Mesothelial cell of epicardium (in vitro differentiated cells): ENCODE results near the gene MT1G. TPM values are rescaled to one million over a fixed set of nuclear protein-coding genes. Genes with fewer than 3 reads are reported as not detected.
"Not testable (repeated sequence)": the region's sequence is repeated elsewhere in the genome, so short reads cannot be mapped to it uniquely, and the experiment has no call there.

Experiments used
- DNase-seq, 2 experiments: peaks; one replicate each; pipeline ENCODE4 v3.0.0; 2021; ENCODE audit warnings: low spot score in 2 of 2; ENCODE audit not compliant: unreplicated experiment in 2 of 2
- H3K27ac Mint-ChIP-seq: 2 replicates; pipeline ENCODE4 v1.8.0; 2021; ENCODE audit warnings: mixed read lengths
- H3K27me3 Mint-ChIP-seq: 2 replicates; pipeline ENCODE4 v1.8.0; 2021; ENCODE audit warnings: low read depth, mixed read lengths
- H3K36me3 Mint-ChIP-seq: 2 replicates; pipeline ENCODE4 v1.8.0; 2021; ENCODE audit warnings: mixed read lengths
- H3K4me1 Mint-ChIP-seq: 2 replicates; pipeline ENCODE4 v1.8.0; 2021; ENCODE audit warnings: mixed read lengths
- H3K4me3 Mint-ChIP-seq: 2 replicates; pipeline ENCODE4 v1.8.0; 2021; ENCODE audit warnings: mild to moderate bottlenecking, moderate library complexity, mixed read lengths
- H3K9me3 Mint-ChIP-seq: 2 replicates; pipeline ENCODE4 v1.8.0; 2021; ENCODE audit warnings: mixed read lengths
- total RNA-seq: library from RNA; stranded (reverse); gene quantifications from 3 replicates; pipeline ENCODE4 v1.2.1, GENCODE V29; 2021
- TF ChIP-seq, protein P1 (sequence below): fragments of 200-600 bp; sonication (generic); IDR thresholded peaks from one replicate; pipeline ENCODE4 v1.5.0; 2021; ENCODE audit warnings: antibody characterized with exemption; ENCODE audit not compliant: unreplicated experiment

The MT1G gene
- total RNA-seq, 1 donor from 2014 or later, result not detected

DNA sequence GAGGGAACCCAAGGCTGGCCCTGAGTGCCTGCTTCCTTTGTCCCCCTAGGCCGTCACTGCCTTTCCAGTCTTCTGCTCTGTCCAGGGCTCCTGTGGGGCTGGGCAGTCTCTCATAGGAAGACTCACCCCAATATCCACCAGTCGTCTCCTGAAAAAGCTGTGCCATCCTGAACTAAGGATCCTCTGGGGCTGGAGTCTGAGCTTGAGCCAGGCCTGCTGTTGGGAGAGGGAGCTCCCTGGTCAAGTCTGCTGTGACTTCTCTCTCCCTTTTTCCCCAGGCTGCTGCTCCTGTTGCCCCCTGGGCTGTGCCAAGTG lies 2.7 kb upstream of the MT1G start:
- Mint-ChIP-seq H3K4me3 (no peak overlapping the region), H3K36me3 (no peaks in the 10 kb centered on the region), H3K27ac (no peak overlapping the region), H3K4me1 (peaks cover 13% of the 10 kb centered on the region), H3K9me3 (no peaks in the 10 kb centered on the region), H3K27me3 (peaks cover 98% of the 10 kb centered on the region)
- no peak for DNase-seq
- TF ChIP-seq, protein P1, sequence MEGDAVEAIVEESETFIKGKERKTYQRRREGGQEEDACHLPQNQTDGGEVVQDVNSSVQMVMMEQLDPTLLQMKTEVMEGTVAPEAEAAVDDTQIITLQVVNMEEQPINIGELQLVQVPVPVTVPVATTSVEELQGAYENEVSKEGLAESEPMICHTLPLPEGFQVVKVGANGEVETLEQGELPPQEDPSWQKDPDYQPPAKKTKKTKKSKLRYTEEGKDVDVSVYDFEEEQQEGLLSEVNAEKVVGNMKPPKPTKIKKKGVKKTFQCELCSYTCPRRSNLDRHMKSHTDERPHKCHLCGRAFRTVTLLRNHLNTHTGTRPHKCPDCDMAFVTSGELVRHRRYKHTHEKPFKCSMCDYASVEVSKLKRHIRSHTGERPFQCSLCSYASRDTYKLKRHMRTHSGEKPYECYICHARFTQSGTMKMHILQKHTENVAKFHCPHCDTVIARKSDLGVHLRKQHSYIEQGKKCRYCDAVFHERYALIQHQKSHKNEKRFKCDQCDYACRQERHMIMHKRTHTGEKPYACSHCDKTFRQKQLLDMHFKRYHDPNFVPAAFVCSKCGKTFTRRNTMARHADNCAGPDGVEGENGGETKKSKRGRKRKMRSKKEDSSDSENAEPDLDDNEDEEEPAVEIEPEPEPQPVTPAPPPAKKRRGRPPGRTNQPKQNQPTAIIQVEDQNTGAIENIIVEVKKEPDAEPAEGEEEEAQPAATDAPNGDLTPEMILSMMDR, result no peak

DNA sequence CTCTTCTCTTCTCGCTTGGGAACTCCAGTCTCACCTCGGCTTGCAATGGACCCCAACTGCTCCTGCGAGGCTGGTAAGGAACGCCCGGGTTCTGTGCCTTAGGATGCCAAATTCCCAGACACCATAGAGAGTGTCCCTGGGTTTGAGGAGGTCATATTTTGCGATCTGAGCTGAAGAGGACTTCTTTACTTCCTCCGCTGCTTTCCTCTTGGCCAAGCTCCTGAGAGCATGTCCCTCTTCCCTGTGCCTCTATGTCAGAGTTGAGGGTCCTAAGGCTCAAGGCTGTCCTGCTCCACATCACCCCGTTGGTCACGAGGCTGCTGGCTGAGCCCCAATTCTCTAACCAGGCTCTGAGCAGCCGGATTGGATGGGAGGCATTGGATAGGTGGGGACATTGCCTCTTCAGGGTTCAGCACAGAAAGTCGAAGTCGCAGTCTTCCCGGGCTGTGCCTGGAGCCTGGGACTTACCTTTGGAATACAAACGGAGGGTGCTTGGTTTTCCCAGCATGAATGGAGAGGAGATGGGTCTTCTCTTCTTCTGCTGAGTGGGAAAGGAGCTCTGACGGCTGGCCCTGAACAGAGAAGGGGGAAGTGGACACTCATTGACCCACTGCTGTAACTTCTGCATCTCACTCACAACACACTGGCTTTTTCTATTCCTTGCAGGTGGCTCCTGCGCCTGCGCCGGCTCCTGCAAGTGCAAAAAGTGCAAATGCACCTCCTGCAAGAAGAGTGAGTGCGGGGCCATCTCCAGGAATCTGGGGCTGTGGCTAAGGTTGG lies 2.2 kb upstream of the MT1G start:
- Mint-ChIP-seq H3K27me3 (peaks cover 98% of the 10 kb centered on the region), H3K27ac (no peak overlapping the region), H3K4me1 (peaks cover 9% of the 10 kb centered on the region), H3K9me3 (no peaks in the 10 kb centered on the region), H3K4me3 (no peak overlapping the region), H3K36me3 (no peaks in the 10 kb centered on the region)
- TF ChIP-seq, protein P1, result no peak
- no peak for DNase-seq

DNA sequence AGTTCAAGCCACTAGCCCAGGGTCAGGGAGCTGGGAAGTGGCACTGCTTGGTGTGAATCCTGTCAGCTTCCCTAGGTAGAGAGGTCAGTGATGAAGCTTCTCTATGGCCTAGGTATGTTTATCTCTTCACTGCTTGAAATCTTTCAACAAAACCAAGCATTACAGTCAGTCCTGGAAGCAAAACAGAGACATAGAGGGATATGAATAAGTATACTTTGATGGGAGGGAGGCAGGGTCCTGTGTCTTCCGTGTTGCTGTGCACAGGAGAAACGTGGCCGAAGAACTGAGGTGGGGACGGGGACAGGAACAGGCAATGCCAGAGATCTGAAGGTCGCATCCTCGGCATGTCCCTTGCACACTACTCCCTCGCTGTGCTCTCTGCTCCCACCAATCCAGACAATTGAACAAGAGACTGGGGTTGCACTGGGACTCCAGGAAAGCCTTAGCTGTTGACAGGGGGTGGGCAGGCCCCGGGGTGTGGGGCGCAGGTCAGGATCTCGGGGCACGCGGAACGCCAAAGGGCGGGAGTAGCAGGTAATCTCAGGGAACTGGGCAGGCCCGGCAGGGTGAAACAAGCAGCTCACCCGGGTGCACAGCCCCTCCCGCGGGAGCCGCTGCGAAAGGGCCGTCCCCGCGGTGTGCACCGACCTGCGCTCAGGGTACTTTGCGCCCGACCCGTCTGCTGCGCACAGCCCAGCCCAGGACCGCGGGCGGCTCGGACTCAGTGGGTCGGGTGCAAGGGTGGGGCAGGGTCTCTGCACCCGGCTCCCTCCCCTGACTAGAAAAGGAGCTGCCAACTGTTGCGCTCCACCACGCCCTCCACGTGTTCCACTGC lies 1.4 kb upstream of the MT1G start, which contains the start of gene MT1H:
Gene MT1H (plus strand): TSS at position 810 of the 835 bp plus-strand sequence. CDS start 71 bp downstream, outside the sequence.
- Mint-ChIP-seq H3K4me1 (peaks cover 3% of the 10 kb centered on the region), H3K4me3 (no peak within 1 kb of the TSS), H3K36me3 (no peaks in the 10 kb centered on the region), H3K27me3 (peaks cover 99% of the 10 kb centered on the region), H3K9me3 (no peaks in the 10 kb centered on the region), H3K27ac (no peak within 1 kb of the TSS)
- TF ChIP-seq, protein P1, result no peak
- no peak for DNase-seq

DNA sequence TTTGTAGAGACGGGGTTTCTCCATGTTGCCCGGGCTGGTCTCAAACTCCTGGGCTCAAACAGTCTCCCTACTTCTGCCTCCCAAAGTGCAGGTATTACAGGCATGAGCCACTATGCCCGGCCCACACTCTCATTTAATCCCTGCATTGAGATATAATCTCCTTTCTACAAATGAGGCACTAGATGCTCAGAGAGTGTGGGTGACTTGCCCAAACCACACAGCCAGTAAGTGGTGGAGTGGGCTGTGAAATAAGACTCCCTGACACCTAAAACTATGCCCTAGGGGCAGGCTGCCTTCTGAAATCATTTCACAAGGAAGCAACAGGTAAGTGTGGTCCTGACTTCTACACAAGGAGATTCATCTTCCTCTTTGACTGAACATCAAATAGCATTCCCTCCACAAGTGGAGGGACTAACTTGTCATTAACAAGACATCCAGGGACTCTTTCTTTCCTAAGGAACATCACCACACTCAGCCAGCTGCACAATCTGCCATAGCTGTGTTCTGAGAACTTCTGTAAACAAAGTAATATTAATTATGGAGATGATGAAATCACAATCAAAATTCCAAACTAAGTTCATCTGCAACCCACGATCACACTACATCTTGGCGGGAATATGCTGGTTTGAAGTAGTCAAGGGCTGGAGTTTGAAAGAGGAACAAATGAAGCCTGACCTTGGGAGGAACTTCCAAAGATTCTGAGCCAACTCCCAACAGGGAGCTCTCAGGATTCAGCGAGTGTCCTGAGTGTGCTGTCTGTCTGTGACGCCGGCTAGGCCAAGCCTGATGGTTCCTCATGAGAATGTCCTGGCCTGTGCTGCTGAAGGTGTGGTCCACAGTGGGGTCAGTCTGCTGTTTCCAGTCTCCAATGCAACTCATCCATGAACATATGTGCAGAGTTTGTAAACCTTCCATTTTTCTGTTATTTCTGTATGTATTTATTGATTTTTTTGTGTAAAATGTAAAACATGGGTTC lies 2.3 kb downstream of the MT1G start:
- H3K4me3 Mint-ChIP-seq, H3K9me3 Mint-ChIP-seq, H3K36me3 Mint-ChIP-seq, DNase-seq, H3K4me1 Mint-ChIP-seq, H3K27ac Mint-ChIP-seq: not testable (repeated sequence)
- peaks cover 98% of the 10 kb centered on the region for H3K27me3 Mint-ChIP-seq

DNA sequence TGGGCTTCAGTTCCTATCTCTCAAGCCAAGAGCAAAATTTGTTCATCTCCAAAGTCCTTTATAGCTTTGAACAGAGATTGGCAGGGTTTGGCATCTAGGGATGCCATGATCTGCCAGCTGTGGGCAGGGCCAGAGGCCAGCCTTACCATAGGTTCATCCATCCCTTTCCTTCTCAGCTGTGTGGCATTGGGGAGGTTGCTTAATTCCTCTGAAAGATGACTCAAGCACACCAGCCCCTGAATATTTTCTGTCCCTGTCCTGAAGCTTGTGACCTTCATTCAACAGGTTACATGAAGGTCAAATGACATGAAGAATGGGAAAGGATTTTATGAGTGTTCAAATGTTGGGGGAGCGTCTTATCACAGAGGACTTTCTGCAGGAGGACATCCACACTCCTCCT lies 3.4 kb downstream of the MT1G start:
- peaks cover 8% of the 10 kb centered on the region for H3K4me1 Mint-ChIP-seq
- no peak overlapping the region for H3K4me3 Mint-ChIP-seq
- no peak for DNase-seq
- H3K9me3 Mint-ChIP-seq, result no peaks in the 10 kb centered on the region
- H3K27me3 Mint-ChIP-seq, result peaks cover 98% of the 10 kb centered on the region
- TF ChIP-seq, protein P1, result no peak
- H3K27ac Mint-ChIP-seq, result no peak overlapping the region
- no peaks in the 10 kb centered on the region for H3K36me3 Mint-ChIP-seq
